ENCODE results near the gene DLGAP1.

The DLGAP1 gene

DNA sequence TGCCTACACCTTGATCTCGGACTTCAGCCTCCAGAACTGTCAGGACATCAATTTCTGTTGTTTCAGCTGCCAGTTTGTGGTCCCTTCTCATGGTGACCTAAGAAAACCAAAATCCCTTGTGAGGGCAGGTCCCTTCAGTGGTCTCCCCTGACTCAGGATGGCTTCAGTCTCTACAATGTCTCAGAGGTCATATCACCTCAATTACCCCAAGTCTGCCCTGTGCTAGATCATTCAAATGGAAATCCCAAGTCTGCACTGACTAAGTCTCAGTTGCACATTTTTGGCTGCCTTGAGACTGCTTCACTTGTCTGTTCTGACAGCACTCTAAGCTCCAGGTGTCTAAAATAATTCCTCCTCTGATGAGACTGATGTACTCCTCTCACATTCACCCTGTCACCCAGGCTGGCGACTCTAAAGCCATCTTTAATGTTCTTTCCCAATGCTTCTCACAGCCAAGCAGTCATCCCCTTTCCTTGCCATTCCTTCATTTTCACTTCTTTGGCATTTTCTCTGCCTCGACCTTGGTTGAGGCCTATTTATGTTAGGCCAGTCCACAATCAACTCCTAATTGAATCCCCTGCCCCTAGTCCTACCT lies 470.8 kb downstream of the DLGAP1 start:
- no peak overlapping the region for H3K4me3 ChIP-seq (ENCODE audit: insufficient read length, low read depth)
- no peak for TF ChIP-seq ZNF274 (IDR thresholded peaks at IDR 0.05; ENCODE audit: low read depth, low read length)
- TF ChIP-seq YY1 (IDR thresholded peaks at IDR 0.05; ENCODE audit: insufficient read depth, insufficient read length), result no peak
- no peak for TF ChIP-seq SUZ12 (IDR thresholded peaks at IDR 0.05; ENCODE audit: extremely low read depth, insufficient read depth, insufficient read length)

DNA sequence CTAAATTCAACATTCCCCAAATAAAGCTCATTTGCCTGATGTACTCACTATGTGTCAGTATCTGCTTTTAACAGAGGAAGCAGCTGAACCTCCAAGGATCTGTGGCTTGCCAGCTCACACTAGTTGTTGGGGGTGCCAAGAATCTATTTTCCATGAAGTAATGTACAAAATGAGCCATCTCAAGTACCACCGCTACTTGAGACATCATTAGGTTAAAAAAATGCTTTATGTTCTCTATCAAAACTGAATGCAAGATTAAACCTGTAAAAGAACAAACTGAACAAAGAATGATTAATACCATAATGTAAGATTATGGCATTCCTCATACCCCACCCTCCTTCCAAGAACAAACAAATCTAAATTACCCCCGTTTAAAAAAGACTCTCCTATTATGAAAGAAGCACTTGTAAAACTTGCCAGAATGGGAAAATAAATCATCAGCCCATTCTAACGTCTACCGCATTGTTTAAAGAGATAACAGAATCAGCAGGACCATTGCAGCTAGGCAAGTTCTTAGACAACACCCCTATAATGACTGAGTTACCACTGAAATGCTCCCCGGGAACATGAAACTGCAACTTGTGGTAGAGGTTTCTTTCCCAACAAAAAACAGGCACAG lies 471.6 kb downstream of the DLGAP1 start:
- TF ChIP-seq YY1 (IDR thresholded peaks at IDR 0.05; ENCODE audit: insufficient read depth, insufficient read length), result no peak
- no peak for TF ChIP-seq SUZ12 (IDR thresholded peaks at IDR 0.05; ENCODE audit: extremely low read depth, insufficient read depth, insufficient read length)

More for the DNA sequence above, 470.8 kb downstream of the DLGAP1 start:
- no peak for DNase-seq (ENCODE audit: low read depth, low spot score)
- no peaks in the 10 kb centered on the region for H3K36me3 ChIP-seq (ENCODE audit: insufficient read depth, insufficient read length, low read length)
- no peak overlapping the region for H3K9ac ChIP-seq (ENCODE audit: insufficient read length, low read depth)
- H3K4me1 ChIP-seq (ENCODE audit: insufficient read depth, insufficient read length), result no peaks in the 10 kb centered on the region
- H3K27me3 ChIP-seq (ENCODE audit: insufficient read depth, insufficient read length), result no peaks in the 10 kb centered on the region
- H3K9me3 ChIP-seq (ENCODE audit: insufficient read depth, low read length), result no peaks in the 10 kb centered on the region

DNA sequence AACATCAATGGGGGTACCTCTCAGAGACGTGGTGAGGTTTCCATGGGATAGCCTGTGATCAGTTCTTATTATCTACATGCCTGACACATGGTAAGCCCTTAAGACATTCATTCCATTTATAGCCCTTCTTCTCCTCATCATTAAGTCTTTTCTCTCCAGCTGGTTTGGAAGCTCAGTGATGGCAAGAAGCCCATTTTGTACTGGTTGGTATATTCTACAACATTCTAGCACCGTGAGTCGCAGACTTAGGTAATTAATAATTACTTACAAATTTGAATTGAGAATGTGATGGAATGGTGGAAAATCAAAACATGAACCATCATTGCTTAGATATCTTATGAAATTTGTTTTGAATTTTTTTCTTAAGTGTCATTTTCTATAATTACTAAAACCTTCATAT lies 472.6 kb downstream of the DLGAP1 start:
- no peaks in the 10 kb centered on the region for H3K27me3 ChIP-seq (ENCODE audit: insufficient read depth, insufficient read length)
- H3K9ac ChIP-seq (ENCODE audit: insufficient read length, low read depth), result no peak overlapping the region
- H3K36me3 ChIP-seq (ENCODE audit: insufficient read depth, insufficient read length, low read length), result no peaks in the 10 kb centered on the region
- no peaks in the 10 kb centered on the region for H3K4me1 ChIP-seq (ENCODE audit: insufficient read depth, insufficient read length)
- TF ChIP-seq ZNF274 (IDR thresholded peaks at IDR 0.05; ENCODE audit: low read depth, low read length), result no peak
- no peak for TF ChIP-seq YY1 (IDR thresholded peaks at IDR 0.05; ENCODE audit: insufficient read depth, insufficient read length)
- no peak for TF ChIP-seq SUZ12 (IDR thresholded peaks at IDR 0.05; ENCODE audit: extremely low read depth, insufficient read depth, insufficient read length)
- peaks cover 8% of the 10 kb centered on the region; the same call in 1 of the 2 replicates for H3K9me3 ChIP-seq (ENCODE audit: insufficient read depth, low read length)
- no peak overlapping the region for H3K4me3 ChIP-seq (ENCODE audit: insufficient read length, low read depth)
- DNase-seq (ENCODE audit: low read depth, low spot score), result no peak

More for the DNA sequence above, 471.6 kb downstream of the DLGAP1 start:
- Histone ChIP-seq H3K9me3 (ENCODE audit: insufficient read depth, low read length) (peaks cover 7% of the 10 kb centered on the region; the same call in 1 of the 2 replicates), H3K36me3 (ENCODE audit: insufficient read depth, insufficient read length, low read length) (no peaks in the 10 kb centered on the region), H3K27me3 (ENCODE audit: insufficient read depth, insufficient read length) (no peaks in the 10 kb centered on the region), H3K4me3 (ENCODE audit: insufficient read length, low read depth) (no peak overlapping the region), H3K9ac (ENCODE audit: insufficient read length, low read depth) (no peak overlapping the region), H3K4me1 (ENCODE audit: insufficient read depth, insufficient read length) (no peaks in the 10 kb centered on the region)
- no peak for DNase-seq (ENCODE audit: low read depth, low spot score)

DNA sequence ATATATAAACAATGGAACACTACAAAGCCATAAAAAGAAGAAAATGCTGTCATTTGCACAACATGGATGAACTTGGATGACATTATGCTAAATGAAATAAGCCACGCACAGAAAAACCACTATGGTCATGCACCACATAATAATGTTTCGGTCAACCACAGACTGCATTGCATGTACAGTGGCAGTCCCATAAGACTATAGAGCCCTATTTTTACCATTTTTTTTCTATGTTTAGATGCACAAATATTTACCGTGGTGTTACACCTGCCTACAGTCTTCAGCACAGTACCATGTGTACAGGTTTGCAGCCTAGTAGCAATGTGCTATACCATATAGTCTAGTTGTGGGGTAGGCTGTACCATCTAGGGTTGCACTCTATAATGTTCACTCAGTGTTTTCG lies 476.1 kb downstream of the DLGAP1 start:
- H3K27me3 ChIP-seq (ENCODE audit: insufficient read depth, insufficient read length), result no peaks in the 10 kb centered on the region
- no peaks in the 10 kb centered on the region for H3K36me3 ChIP-seq (ENCODE audit: insufficient read depth, insufficient read length, low read length)
- no peak overlapping the region for H3K9ac ChIP-seq (ENCODE audit: insufficient read length, low read depth)
- no peak for DNase-seq (ENCODE audit: low read depth, low spot score)
- TF ChIP-seq YY1 (IDR thresholded peaks at IDR 0.05; ENCODE audit: insufficient read depth, insufficient read length) (no peak), SUZ12 (IDR thresholded peaks at IDR 0.05; ENCODE audit: extremely low read depth, insufficient read depth, insufficient read length) (no peak), ZNF274 (IDR thresholded peaks at IDR 0.05; ENCODE audit: low read depth, low read length) (no peak)
- H3K4me3 ChIP-seq (ENCODE audit: insufficient read length, low read depth), result no peak overlapping the region
- peaks cover 8% of the 10 kb centered on the region; the same call in 1 of the 2 replicates for H3K9me3 ChIP-seq (ENCODE audit: insufficient read depth, low read length)
- no peaks in the 10 kb centered on the region for H3K4me1 ChIP-seq (ENCODE audit: insufficient read depth, insufficient read length)

DNA sequence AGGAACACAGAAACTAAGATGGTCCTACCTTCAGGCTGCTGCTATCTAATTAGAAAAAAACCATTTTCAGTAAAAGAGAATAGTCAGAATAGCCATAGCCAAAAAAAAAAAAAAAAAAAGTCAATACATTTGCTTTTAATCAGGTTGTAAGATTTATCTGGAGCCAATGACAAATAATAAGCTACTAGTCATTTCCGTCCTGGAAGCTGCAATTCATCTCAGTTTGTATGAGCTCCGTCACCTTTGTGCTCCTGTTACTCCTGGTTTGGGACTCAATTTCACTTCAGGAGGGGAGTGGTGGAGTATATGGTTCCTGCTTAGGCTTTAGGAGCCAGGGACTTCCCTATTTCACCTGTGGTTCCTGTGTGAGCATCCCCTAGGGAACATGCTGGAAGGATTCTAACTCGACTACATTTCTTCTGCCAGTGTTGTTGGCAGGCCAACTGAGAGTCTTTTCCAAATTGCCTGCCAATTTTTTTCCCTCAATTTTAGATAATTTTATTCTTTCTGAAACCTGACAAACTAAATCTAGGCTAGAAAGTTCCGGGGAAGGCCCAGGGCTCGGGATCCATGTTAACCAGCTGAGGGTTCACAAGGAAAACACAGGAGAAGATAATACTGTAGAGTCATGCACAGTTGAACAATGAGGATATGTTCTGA lies 481.8 kb downstream of the DLGAP1 start:
- Histone ChIP-seq H3K9ac (ENCODE audit: insufficient read length, low read depth) (no peak overlapping the region), H3K27me3 (ENCODE audit: insufficient read depth, insufficient read length) (peaks cover 4% of the 10 kb centered on the region), H3K9me3 (ENCODE audit: insufficient read depth, low read length) (no peaks in the 10 kb centered on the region; the same call in 1 of the 2 replicates), H3K36me3 (ENCODE audit: insufficient read depth, insufficient read length, low read length) (no peaks in the 10 kb centered on the region), H3K4me3 (ENCODE audit: insufficient read length, low read depth) (no peak overlapping the region), H3K4me1 (ENCODE audit: insufficient read depth, insufficient read length) (no peaks in the 10 kb centered on the region)
- DNase-seq (ENCODE audit: low read depth, low spot score), result no peak
- no peak for TF ChIP-seq SUZ12 (IDR thresholded peaks at IDR 0.05; ENCODE audit: extremely low read depth, insufficient read depth, insufficient read length)
- no peak for TF ChIP-seq YY1 (IDR thresholded peaks at IDR 0.05; ENCODE audit: insufficient read depth, insufficient read length)
- TF ChIP-seq ZNF274 (IDR thresholded peaks at IDR 0.05; ENCODE audit: low read depth, low read length), result no peak

DNA sequence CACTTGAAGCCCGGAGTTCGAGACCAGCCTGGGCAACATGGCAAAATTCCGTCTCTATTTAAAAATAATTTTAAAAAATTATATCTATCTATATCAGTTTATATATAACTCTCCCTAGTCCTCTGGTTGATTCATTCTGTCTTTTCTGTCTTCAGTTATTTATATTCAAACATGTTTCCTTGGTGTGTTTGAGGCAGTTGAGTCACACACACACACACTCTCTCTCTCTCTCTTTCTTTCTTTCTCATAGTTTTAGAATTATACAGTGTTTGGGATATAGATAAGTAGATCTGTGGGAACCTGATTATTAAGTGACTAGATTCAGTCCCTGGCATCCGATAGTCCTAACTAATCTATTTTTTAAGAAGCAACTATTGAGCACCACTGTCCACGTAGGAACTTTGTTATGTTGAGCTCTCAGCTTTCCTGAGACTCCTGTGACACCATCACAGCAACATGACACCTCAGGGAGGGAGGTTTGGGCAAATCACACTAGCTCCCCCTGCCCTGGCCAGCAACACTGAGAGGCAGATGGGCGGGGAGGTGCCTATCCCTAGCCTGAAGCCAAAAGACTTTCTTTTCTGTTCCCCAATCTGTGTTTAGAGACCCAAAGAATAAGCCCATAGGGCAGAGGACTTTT lies 482.7 kb downstream of the DLGAP1 start:
- no peaks in the 10 kb centered on the region for H3K4me1 ChIP-seq (ENCODE audit: insufficient read depth, insufficient read length)
- TF ChIP-seq ZNF274 (IDR thresholded peaks at IDR 0.05; ENCODE audit: low read depth, low read length), result no peak
- no peak for TF ChIP-seq YY1 (IDR thresholded peaks at IDR 0.05; ENCODE audit: insufficient read depth, insufficient read length)
- TF ChIP-seq SUZ12 (IDR thresholded peaks at IDR 0.05; ENCODE audit: extremely low read depth, insufficient read depth, insufficient read length), result no peak
- no peak overlapping the region for H3K4me3 ChIP-seq (ENCODE audit: insufficient read length, low read depth)
- no peak for DNase-seq (ENCODE audit: low read depth, low spot score)
- no peaks in the 10 kb centered on the region for H3K36me3 ChIP-seq (ENCODE audit: insufficient read depth, insufficient read length, low read length)
- no peaks in the 10 kb centered on the region for H3K9me3 ChIP-seq (ENCODE audit: insufficient read depth, low read length)
- H3K9ac ChIP-seq (ENCODE audit: insufficient read length, low read depth), result no peak overlapping the region
- H3K27me3 ChIP-seq (ENCODE audit: insufficient read depth, insufficient read length), result peaks cover 4% of the 10 kb centered on the region

DNA sequence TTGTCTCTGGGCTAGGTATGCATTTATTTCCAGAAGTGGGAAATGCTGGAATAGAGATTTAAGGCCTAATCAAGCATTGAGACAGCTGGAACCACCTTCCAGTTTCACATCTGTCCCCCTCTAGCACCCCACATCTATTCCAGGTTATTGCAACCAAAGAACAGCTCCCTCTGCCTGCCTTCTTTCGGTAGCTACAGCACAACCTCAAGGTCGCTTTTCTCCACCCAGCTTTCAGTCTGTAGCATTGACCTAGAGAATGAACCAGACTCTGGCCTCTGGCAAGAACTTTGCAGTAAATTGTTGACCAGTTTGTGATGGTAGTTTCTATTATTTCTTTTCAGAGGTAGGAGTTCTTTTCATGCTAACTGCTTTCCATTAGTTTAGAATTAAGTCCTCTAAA lies 484.2 kb downstream of the DLGAP1 start:
- no peak for TF ChIP-seq ZNF274 (IDR thresholded peaks at IDR 0.05; ENCODE audit: low read depth, low read length)
- TF ChIP-seq SUZ12 (IDR thresholded peaks at IDR 0.05; ENCODE audit: extremely low read depth, insufficient read depth, insufficient read length), result no peak
- no peak for TF ChIP-seq YY1 (IDR thresholded peaks at IDR 0.05; ENCODE audit: insufficient read depth, insufficient read length)
- Histone ChIP-seq H3K9ac (ENCODE audit: insufficient read length, low read depth) (no peak overlapping the region), H3K4me3 (ENCODE audit: insufficient read length, low read depth) (no peak overlapping the region), H3K27me3 (ENCODE audit: insufficient read depth, insufficient read length) (peaks cover 4% of the 10 kb centered on the region), H3K4me1 (ENCODE audit: insufficient read depth, insufficient read length) (no peaks in the 10 kb centered on the region), H3K36me3 (ENCODE audit: insufficient read depth, insufficient read length, low read length) (no peaks in the 10 kb centered on the region), H3K9me3 (ENCODE audit: insufficient read depth, low read length) (no peaks in the 10 kb centered on the region)
- no peak for DNase-seq (ENCODE audit: low read depth, low spot score)
